ENCODE results near the gene RNF121.

- TF ChIP-seq POLR2A (IDR thresholded peaks at IDR 0.05) = no peak
- no peak for TF ChIP-seq CTCF (IDR thresholded peaks at IDR 0.05)
Observed at GRCh38 chr11:71931245-71931602, 2.4 kb downstream of the RNF121 start.
